HL-60 (cell line): ENCODE data around the gene STXBP3.
"Not testable (repeated sequence)": the region's sequence is repeated elsewhere in the genome, so short reads cannot be mapped to it uniquely, and the experiment has no call there.

Experiments
- DNase-seq, 2 experiments: peaks; one replicate each; pipeline ENCODE4 v3.0.0-alpha.2; 2010 to 2020; ENCODE audit warnings: low read depth in 1 of 2, low spot score in 1 of 2
- H3K27ac ChIP-seq: fragments of 250-450 bp; sonication (Bioruptor Pico); replicated peaks from 2 replicates; pipeline ENCODE4 v1.5.1; 2020; ENCODE audit warnings: mild to moderate bottlenecking, moderate library complexity
- H3K27me3 ChIP-seq: fragments of 250-450 bp; sonication (Bioruptor Pico); 2 replicates; pipeline ENCODE4 v1.5.1; 2021; ENCODE audit warnings: mild to moderate bottlenecking, moderate library complexity; ENCODE audit not compliant: insufficient read depth, poor library complexity, severe bottlenecking
- H3K4me3 ChIP-seq: replicated peaks from 2 replicates; pipeline ENCODE4 v1.5.1; 2011; ENCODE audit warnings: mild to moderate bottlenecking, control low read depth, low read length; ENCODE audit not compliant: insufficient read depth
- GABPA ChIP-seq: IDR thresholded peaks from 2 replicates; pipeline ENCODE4 v1.6.1; 2012; ENCODE audit warnings: low read depth
- POLR2AphosphoS5 ChIP-seq: IDR thresholded peaks from 2 replicates; pipeline ENCODE4 v1.6.1; 2012; ENCODE audit warnings: low read depth
- SPI1 ChIP-seq: IDR thresholded peaks from 2 replicates; pipeline ENCODE4 v1.6.1; 2012; ENCODE audit warnings: low read depth, mild to moderate bottlenecking, borderline replicate concordance
- long read RNA-seq: library from polyadenylated mRNA; unstranded; transcript quantifications from one replicate; pipeline ENCODE4 v2.0.0, GENCODE V29; 2020
- TF ChIP-seq, protein P1 (sequence below): IDR thresholded peaks from one replicate; pipeline ENCODE4 v1.5.1; 2011; ENCODE audit warnings: low read length, control low read depth, inconsistent platforms; ENCODE audit not compliant: insufficient read depth
- TF ChIP-seq, protein P2 (sequence below): IDR thresholded peaks from 2 replicates; pipeline ENCODE4 v1.6.1; 2012; ENCODE audit warnings: low read depth; ENCODE audit not compliant: insufficient replicate concordance

Gene STXBP3, protein sequence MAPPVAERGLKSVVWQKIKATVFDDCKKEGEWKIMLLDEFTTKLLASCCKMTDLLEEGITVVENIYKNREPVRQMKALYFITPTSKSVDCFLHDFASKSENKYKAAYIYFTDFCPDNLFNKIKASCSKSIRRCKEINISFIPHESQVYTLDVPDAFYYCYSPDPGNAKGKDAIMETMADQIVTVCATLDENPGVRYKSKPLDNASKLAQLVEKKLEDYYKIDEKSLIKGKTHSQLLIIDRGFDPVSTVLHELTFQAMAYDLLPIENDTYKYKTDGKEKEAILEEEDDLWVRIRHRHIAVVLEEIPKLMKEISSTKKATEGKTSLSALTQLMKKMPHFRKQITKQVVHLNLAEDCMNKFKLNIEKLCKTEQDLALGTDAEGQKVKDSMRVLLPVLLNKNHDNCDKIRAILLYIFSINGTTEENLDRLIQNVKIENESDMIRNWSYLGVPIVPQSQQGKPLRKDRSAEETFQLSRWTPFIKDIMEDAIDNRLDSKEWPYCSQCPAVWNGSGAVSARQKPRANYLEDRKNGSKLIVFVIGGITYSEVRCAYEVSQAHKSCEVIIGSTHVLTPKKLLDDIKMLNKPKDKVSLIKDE
- long read RNA-seq, transcript STXBP3-201 (19 exons, 2,478 nt), result major isoform, 102 of 119 reads
- long read RNA-seq, partial matches to known transcripts, result 4 of 119 reads
- long read RNA-seq, other reads (novel, unspliced or antisense), result 13 of 119 reads

DNA sequence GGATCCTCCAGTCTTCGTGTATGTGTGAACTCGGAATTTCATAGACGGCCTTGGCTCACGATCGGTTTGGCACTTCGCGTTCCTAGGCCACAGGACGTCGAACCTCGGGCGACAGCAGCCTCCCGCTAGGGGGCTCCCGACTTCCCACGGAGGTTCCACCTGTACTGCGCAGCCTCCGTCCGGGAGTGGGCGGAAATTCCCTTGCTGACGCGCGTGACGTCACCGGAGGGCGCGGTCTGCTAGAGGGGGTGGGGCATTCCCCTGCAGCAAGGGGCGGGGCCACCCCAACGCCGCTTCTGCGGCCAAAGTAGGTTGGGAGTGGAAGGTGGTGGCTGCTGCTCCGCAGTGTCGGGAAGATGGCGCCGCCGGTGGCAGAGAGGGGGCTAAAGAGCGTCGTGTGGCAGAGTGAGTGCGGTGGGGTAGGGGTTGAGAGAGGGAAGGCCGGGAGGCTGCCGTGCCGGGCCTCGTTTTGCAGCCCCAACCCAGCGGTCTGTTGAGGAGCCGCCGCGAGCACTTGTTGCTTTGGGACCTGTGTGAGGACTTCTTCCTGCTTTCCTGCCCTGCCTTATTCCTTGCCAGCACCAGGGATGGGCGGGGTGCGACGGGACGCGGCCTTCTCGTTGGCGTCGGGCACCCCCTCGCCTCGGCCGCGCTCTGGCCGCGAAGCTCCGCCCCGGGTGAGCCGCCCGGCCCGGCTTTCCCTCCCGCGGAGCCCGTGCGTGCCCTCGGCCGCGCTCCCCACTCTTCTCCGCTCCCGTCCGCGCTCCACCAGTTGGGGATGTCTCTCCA lies at the start of gene STXBP3:
STXBP3 (plus strand) TSS at position 293 of the 789 bp plus-strand sequence; CDS start at position 357, 64 bp downstream.
- TF ChIP-seq SPI1 (no peak), POLR2AphosphoS5 (peak; percentile 97), GABPA (no peak; the same call in 1 of the 2 replicates)
- TF ChIP-seq, protein P1, sequence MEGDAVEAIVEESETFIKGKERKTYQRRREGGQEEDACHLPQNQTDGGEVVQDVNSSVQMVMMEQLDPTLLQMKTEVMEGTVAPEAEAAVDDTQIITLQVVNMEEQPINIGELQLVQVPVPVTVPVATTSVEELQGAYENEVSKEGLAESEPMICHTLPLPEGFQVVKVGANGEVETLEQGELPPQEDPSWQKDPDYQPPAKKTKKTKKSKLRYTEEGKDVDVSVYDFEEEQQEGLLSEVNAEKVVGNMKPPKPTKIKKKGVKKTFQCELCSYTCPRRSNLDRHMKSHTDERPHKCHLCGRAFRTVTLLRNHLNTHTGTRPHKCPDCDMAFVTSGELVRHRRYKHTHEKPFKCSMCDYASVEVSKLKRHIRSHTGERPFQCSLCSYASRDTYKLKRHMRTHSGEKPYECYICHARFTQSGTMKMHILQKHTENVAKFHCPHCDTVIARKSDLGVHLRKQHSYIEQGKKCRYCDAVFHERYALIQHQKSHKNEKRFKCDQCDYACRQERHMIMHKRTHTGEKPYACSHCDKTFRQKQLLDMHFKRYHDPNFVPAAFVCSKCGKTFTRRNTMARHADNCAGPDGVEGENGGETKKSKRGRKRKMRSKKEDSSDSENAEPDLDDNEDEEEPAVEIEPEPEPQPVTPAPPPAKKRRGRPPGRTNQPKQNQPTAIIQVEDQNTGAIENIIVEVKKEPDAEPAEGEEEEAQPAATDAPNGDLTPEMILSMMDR, result peak; percentile 93
- TF ChIP-seq, protein P2, sequence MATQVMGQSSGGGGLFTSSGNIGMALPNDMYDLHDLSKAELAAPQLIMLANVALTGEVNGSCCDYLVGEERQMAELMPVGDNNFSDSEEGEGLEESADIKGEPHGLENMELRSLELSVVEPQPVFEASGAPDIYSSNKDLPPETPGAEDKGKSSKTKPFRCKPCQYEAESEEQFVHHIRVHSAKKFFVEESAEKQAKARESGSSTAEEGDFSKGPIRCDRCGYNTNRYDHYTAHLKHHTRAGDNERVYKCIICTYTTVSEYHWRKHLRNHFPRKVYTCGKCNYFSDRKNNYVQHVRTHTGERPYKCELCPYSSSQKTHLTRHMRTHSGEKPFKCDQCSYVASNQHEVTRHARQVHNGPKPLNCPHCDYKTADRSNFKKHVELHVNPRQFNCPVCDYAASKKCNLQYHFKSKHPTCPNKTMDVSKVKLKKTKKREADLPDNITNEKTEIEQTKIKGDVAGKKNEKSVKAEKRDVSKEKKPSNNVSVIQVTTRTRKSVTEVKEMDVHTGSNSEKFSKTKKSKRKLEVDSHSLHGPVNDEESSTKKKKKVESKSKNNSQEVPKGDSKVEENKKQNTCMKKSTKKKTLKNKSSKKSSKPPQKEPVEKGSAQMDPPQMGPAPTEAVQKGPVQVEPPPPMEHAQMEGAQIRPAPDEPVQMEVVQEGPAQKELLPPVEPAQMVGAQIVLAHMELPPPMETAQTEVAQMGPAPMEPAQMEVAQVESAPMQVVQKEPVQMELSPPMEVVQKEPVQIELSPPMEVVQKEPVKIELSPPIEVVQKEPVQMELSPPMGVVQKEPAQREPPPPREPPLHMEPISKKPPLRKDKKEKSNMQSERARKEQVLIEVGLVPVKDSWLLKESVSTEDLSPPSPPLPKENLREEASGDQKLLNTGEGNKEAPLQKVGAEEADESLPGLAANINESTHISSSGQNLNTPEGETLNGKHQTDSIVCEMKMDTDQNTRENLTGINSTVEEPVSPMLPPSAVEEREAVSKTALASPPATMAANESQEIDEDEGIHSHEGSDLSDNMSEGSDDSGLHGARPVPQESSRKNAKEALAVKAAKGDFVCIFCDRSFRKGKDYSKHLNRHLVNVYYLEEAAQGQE, result peak; percentile 70
- H3K27me3 ChIP-seq, result no peaks in the 10 kb centered on the region
- DNase-seq, result peak; percentile 97 to 99
- H3K27ac ChIP-seq, result peak within 1 kb of the TSS; percentile 96
- peak within 1 kb of the TSS; percentile 79 for H3K4me3 ChIP-seq

DNA sequence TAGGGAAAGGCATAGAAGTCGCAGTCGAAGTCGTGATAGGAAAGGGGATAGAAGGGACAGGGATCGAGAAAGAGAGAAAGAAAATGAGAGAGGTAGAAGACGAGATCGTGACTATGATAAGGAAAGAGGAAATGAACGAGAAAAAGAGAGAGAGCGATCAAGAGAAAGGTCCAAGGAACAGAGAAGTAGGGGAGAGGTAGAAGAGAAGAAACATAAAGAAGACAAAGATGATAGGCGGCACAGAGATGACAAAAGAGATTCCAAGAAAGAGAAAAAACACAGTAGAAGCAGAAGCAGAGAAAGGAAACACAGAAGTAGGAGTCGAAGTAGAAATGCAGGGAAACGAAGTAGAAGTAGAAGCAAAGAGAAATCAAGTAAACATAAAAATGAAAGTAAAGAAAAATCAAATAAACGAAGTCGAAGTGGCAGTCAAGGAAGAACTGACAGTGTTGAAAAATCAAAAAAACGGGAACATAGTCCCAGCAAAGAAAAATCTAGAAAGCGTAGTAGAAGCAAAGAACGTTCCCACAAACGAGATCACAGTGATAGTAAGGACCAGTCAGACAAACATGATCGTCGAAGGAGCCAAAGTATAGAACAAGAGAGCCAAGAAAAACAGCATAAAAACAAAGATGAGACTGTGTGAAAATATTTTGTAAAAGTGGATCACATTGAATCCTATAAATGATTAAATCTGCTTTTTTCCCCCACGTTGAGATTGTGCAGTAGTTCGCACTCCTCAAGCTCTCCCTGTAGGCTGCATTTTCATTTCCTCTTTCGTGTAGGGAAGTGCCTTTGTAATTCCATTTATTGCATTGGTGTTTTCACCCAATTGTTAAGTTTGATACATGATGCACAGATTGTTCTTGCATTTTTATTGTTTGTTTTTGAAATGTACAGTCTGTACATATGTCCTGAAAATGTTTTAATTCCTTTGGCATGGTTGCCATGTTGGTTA lies 46.8 kb upstream of the STXBP3 start:
- TF ChIP-seq POLR2AphosphoS5, result no peak
- peak; percentile 88 for TF ChIP-seq SPI1
- TF ChIP-seq, protein P1, result no peak
- no peak for TF ChIP-seq GABPA
- Histone ChIP-seq H3K4me3 (no peak overlapping the region), H3K27me3 (no peaks in the 10 kb centered on the region), H3K27ac (no peak overlapping the region)
- no peak for DNase-seq

DNA sequence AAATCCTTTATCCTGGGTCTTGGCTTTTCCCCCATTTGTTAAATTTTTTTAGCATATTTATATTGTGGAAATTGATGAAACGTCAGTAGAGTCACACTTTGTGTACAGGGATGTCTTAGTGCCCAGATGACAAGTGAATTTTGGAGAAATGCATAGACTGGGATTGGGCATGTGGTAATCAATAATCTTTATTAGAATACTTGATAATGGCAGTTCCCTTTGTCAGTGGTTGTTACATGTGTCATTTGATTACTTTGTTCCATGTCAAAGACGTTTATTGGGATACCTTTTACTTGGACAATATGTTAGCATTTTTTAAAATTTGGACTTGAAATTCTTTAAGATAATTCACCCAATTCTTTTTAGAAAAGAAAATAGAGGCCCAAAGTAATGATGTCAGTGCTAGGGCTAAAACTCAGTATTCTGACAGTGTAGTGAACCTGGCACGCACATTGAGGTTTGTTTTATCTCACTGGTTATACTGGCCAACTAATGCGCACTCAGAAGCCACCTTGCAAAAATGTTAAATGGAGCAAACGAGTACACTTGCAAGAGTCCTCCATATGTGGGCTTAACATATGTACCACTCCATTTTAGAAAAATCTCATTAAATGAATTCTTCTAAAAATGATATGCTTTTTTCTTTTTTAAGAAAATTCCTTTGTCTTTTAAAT lies 45.2 kb upstream of the STXBP3 start:
- DNase-seq, result no peak
- H3K4me3 ChIP-seq, result no peak overlapping the region
- H3K27ac ChIP-seq, result no peak overlapping the region
- no peaks in the 10 kb centered on the region for H3K27me3 ChIP-seq
- TF ChIP-seq, protein P2, result no peak
- TF ChIP-seq GABPA, result no peak
- TF ChIP-seq SPI1, result no peak
- TF ChIP-seq, protein P1, result no peak
- no peak for TF ChIP-seq POLR2AphosphoS5

DNA sequence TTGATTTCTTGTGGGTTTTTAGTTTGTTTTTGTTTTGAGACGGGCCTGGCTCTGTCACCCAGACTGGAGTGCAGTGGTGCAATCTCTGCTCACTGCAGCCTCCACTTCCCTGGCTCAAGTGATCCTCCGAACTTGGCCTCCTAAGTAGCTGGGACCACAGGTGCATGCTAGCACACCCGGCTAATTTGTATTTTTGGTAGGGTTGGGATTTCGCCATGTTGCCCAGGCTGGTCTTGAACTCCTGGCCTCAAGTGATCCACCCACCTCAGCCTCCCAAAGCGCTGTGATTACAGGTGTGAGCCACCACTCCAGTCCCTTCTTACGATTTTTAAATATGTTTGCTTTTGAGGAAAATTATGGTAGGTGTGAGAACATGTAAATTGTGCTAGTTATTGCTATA lies 44.4 kb upstream of the STXBP3 start:
- not testable (repeated sequence) for DNase-seq, H3K27ac ChIP-seq, H3K27me3 ChIP-seq, H3K4me3 ChIP-seq
